Kidney (tissue), 14 donors: Measurements from ENCODE around the gene RPTOR. TPM values are rescaled to one million over a fixed set of nuclear protein-coding genes. Genes with fewer than 3 reads are reported as not detected.
A peak's percentile ranks its signal among the peaks of the same experiment; 100 is the strongest.

Experiments used
- DNase-seq, 5 donors: peaks; one replicate each; pipeline ENCODE4 v3.0.0-alpha.2; 2013 to 2020
- FAIRE-seq: peaks from 2 replicates; lab custom pipeline; 2012; peaks lifted over from hg19 to GRCh38; lab: Jason Lieb, UNC
- H3K27ac ChIP-seq, 2 donors: one replicate each; pipeline ENCODE4 v1.7.0; 2013; ENCODE audit warnings: low read depth in 2 of 2, low read length in 2 of 2, inconsistent platforms in 1 of 2
- H3K27me3 ChIP-seq: one replicate; pipeline ENCODE4 v1.7.1; 2013; ENCODE audit warnings: low read length, inconsistent platforms; ENCODE audit not compliant: control insufficient read depth, insufficient read depth
- H3K36me3 ChIP-seq, 3 donors: one replicate each; pipeline versions ENCODE4 v1.7.0 to v1.7.1; 2013; ENCODE audit warnings: low read length in 3 of 3, control low read depth in 1 of 3, inconsistent platforms in 1 of 3; ENCODE audit not compliant: insufficient read depth in 3 of 3, control insufficient read depth in 2 of 3
- H3K4me1 ChIP-seq, 3 donors: one replicate each; pipeline versions ENCODE4 v1.7.0 to v1.7.1; 2013; ENCODE audit warnings: low read length in 3 of 3, inconsistent platforms in 1 of 3, low read depth in 1 of 3; ENCODE audit not compliant: control insufficient read depth in 2 of 3, insufficient read depth in 2 of 3
- H3K4me3 ChIP-seq, 3 donors: one replicate each; pipeline versions ENCODE4 v1.7.0 to v1.8.1; 2013; ENCODE audit warnings: low read length in 3 of 3, control low read depth in 1 of 3, inconsistent platforms in 1 of 3
- H3K9ac ChIP-seq, 3 donors: one replicate each; pipeline versions ENCODE4 v1.7.0 to v1.7.1; 2013; ENCODE audit warnings: low read length in 3 of 3, control low read depth in 1 of 3, inconsistent platforms in 1 of 3
- H3K9me3 ChIP-seq, 3 donors: one replicate each; pipeline versions ENCODE4 v1.7.0 to v1.7.1; 2013; ENCODE audit warnings: low read length in 3 of 3, control low read depth in 1 of 3, inconsistent platforms in 1 of 3; ENCODE audit not compliant: control insufficient read depth in 2 of 3, insufficient read depth in 1 of 3
- CTCF ChIP-seq: IDR thresholded peaks from 3 replicates; pipeline ENCODE4 v1.5.1; 2012; ENCODE audit warnings: mild to moderate bottlenecking, moderate library complexity, borderline replicate concordance; ENCODE audit not compliant: insufficient read depth; ENCODE audit errors: extremely low read depth
- intact Hi-C: fragments of 100-400 bp; cut with DNase I; formaldehyde crosslinking; loops from one replicate; pipeline ENCODE4 v1.11.1; 2022
- polyA plus RNA-seq: library from polyadenylated mRNA; stranded (reverse); fragments of 350-450 nt; fragmentation: Illumina TruSeq; extraction: RNeasy Lipid Tissue Mini Kit (QIAGEN cat#74804); gene quantifications from one replicate; pipeline ENCODE4 v1.2.3, GENCODE V29; 2014; ENCODE audit warnings: low read depth, low replicate concordance; ENCODE audit not compliant: insufficient read depth
- total RNA-seq: library from RNA; stranded (reverse); fragmentation: NEBNext Ultra II Directional; extraction: Animal tissue kit (Norgen Biotek cat#: 25700); gene quantifications from one replicate; pipeline ENCODE4 v1.2.1, GENCODE V29; 2021
- donor health status: control.
- donor health status: control.
- donor health status: control.
- donor health status: control.
- donor health status: control.
- donor health status: DM: yes; HTN: yes; CAD: no.
- donor health status: Normal renal cell carcinoma (clear cell type).

The RPTOR gene
- total and polyA plus RNA-seq, 2 donors from 2014 or later: 5.5 to 37.6 TPM

GRCh38 chr17:80718428-80718827, 173.8 kb downstream of the RPTOR start:
- intact Hi-C loops: no loop called here
- no peak overlapping the region for H3K9ac ChIP-seq
- no peak for TF ChIP-seq CTCF
- no peaks in the 10 kb centered on the region for H3K36me3 ChIP-seq
- FAIRE-seq (no peak), DNase-seq (no peak)
- peaks cover 0 to 12% (median 0%) of the 10 kb centered on the region in 3 donors for H3K4me1 ChIP-seq
- H3K27ac ChIP-seq: no peak overlapping the region
- no peaks in the 10 kb centered on the region for H3K27me3 ChIP-seq
- H3K4me3 ChIP-seq: no peak overlapping the region
- no peaks in the 10 kb centered on the region for H3K9me3 ChIP-seq

- no peak for TF ChIP-seq CTCF
- peaks cover 0 to 12% (median 0%) of the 10 kb centered on the region in 3 donors for H3K4me1 ChIP-seq
- intact Hi-C loops: no loop called here
These were observed 174.8 kb downstream of the RPTOR start for GRCh38 chr17:80719449-80719848.

GRCh38 chr17:80720610-80721577, 176.3 kb downstream of the RPTOR start:
- H3K9ac ChIP-seq: no peak overlapping the region
- H3K27ac ChIP-seq: no peak overlapping the region
- H3K4me1 ChIP-seq: peaks cover 0 to 17% (median 0%) of the 10 kb centered on the region in 3 donors
- peak in 1 of 5 donors; percentile 73 for DNase-seq
- FAIRE-seq: no peak
- TF ChIP-seq CTCF: no peak
- no peaks in the 10 kb centered on the region for H3K36me3 ChIP-seq
- intact Hi-C loops: no loop called here
- H3K9me3 ChIP-seq: no peaks in the 10 kb centered on the region
- no peaks in the 10 kb centered on the region for H3K27me3 ChIP-seq
- H3K4me3 ChIP-seq: no peak overlapping the region

More at GRCh38 chr17:80719449-80719848, 174.8 kb downstream of the RPTOR start:
- no peaks in the 10 kb centered on the region for H3K27me3 ChIP-seq
- DNase-seq (no peak), FAIRE-seq (no peak)
- H3K27ac ChIP-seq: no peak overlapping the region
- H3K36me3 ChIP-seq: no peaks in the 10 kb centered on the region
- no peak overlapping the region for H3K4me3 ChIP-seq
- no peak overlapping the region for H3K9ac ChIP-seq
- no peaks in the 10 kb centered on the region for H3K9me3 ChIP-seq
